Measurements from ENCODE around the gene C12orf42. TPM values are rescaled to one million over a fixed set of nuclear protein-coding genes. Genes with fewer than 3 reads are reported as not detected.

The C12orf42 gene
- total and polyA plus RNA-seq, 10 of the 15 experiments (the other 5 are each of a cell fraction or from before 2014, with no cell fraction given): 1.4 to 7.0 (median 2.4) TPM

- no peak for TF ChIP-seq LARP7 (IDR thresholded peaks at IDR 0.05)
- TF ChIP-seq SREBF2 (IDR thresholded peaks at IDR 0.05; ENCODE audit: low read length): no peak
- TF ChIP-seq, protein P1, sequence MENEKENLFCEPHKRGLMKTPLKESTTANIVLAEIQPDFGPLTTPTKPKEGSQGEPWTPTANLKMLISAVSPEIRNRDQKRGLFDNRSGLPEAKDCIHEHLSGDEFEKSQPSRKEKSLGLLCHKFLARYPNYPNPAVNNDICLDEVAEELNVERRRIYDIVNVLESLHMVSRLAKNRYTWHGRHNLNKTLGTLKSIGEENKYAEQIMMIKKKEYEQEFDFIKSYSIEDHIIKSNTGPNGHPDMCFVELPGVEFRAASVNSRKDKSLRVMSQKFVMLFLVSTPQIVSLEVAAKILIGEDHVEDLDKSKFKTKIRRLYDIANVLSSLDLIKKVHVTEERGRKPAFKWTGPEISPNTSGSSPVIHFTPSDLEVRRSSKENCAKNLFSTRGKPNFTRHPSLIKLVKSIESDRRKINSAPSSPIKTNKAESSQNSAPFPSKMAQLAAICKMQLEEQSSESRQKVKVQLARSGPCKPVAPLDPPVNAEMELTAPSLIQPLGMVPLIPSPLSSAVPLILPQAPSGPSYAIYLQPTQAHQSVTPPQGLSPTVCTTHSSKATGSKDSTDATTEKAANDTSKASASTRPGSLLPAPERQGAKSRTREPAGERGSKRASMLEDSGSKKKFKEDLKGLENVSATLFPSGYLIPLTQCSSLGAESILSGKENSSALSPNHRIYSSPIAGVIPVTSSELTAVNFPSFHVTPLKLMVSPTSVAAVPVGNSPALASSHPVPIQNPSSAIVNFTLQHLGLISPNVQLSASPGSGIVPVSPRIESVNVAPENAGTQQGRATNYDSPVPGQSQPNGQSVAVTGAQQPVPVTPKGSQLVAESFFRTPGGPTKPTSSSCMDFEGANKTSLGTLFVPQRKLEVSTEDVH (IDR thresholded peaks at IDR 0.05; ENCODE audit: low read depth, partially characterized antibody): no peak
- TF ChIP-seq POLR2AphosphoS5 (IDR thresholded peaks at IDR 0.05; ENCODE audit: low read length): no peak
- TF ChIP-seq CHD1 (IDR thresholded peaks at IDR 0.05; ENCODE audit: low read depth, low read length): no peak
- no peak for TF ChIP-seq NFIC (IDR thresholded peaks at IDR 0.05; ENCODE audit: low read depth, low read length)
Observed at GRCh38 chr12:103310546-103311270, 185.1 kb downstream of the C12orf42 start (continued).

DNA sequence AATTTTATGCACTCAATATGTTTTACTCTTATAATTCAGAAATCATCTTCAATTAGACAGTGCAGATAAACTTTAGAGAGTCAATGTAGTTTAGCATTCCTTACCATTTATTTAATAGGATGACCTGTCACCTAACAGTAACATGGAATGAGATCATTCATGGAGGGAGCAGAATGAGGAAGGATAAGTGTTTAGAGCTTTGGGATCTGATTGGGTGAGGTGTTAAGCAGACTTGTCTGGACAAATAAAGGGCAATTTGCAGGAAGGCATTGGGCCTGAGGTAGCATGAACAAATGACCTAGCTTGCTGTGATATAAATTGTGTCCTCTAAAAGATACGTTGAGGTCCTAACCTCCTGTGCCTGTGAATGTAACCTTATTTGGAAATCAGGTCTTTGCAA is 187.4 kb downstream of the C12orf42 start:
- SMC1A ChIA-PET (ENCODE audit: uncharacterized antibody, unreplicated experiment): interaction anchor here (1.1 kb wide), 1 partner anchor 125 kb away, joined by 3 read pairs; no protein-coding TSS in a partner anchor
- no peak for TF ChIP-seq IRF4 (IDR thresholded peaks at IDR 0.05; ENCODE audit: low read depth, low read length)
- TF ChIP-seq HCFC1 (IDR thresholded peaks at IDR 0.05; ENCODE audit: low read length): no peak
- TF ChIP-seq SREBF1 (IDR thresholded peaks at IDR 0.05; ENCODE audit: low read length): no peak
- TF ChIP-seq RCOR1 (conservative IDR thresholded peaks at IDR 0.05; ENCODE audit: low read depth, low read length): no peak
- TF ChIP-seq SRF (IDR thresholded peaks at IDR 0.05; ENCODE audit: low read depth in 2 of 2, low read length in 2 of 2): no peak
- no peak for TF ChIP-seq YY1 (IDR thresholded peaks at IDR 0.05; ENCODE audit: low read depth, low read length)
- TF ChIP-seq NFYB (IDR thresholded peaks at IDR 0.05; ENCODE audit: insufficient read depth, low read depth, low read length): no peak
- TF ChIP-seq, protein P1 (IDR thresholded peaks at IDR 0.05; ENCODE audit: low read depth, partially characterized antibody): no peak

More for the DNA sequence above, 187.4 kb downstream of the C12orf42 start:
- ChIA-PET RAD21 (ENCODE audit: unreplicated experiment) (interaction anchor here (1.2 kb wide), 1 partner anchor 29 kb away, joined by 3 read pairs; no protein-coding TSS in a partner anchor), CTCF (interaction anchor here (1.5 kb wide), 1 partner anchor 360 kb away, joined by 3 read pairs; no protein-coding TSS in a partner anchor), POLR2A (no interaction called here)
- no peak overlapping the region for H3K9ac ChIP-seq (ENCODE audit: control insufficient read depth, insufficient read depth, low read length)
- H3K79me2 ChIP-seq (ENCODE audit: control insufficient read depth, insufficient read depth, low read length): no peaks in the 10 kb centered on the region
- no peak overlapping the region for H2AFZ ChIP-seq (ENCODE audit: control insufficient read depth, low read depth, low read length)
- H4K20me1 ChIP-seq (ENCODE audit: control insufficient read depth, insufficient read depth): no peaks in the 10 kb centered on the region
- H3K27ac ChIP-seq (ENCODE audit: control insufficient read depth, insufficient read depth): no peak overlapping the region
- in situ Hi-C loops (cut with MboI): no loop called here
- DNase-seq (ENCODE audit: low read depth, low spot score) (no peak), FAIRE-seq (no peak), ATAC-seq (no peak)
- intact Hi-C loops (cut with micrococcal nuclease; ENCODE audit: unreplicated experiment): no loop called here
- H3K27me3 ChIP-seq (replicated peaks in 1 of 2; ENCODE audit: control insufficient read depth in 2 of 2, insufficient read depth in 2 of 2, low read length in 1 of 2): no peaks in the 10 kb centered on the region
- H3K36me3 ChIP-seq (ENCODE audit: control insufficient read depth in 2 of 2, insufficient read depth in 2 of 2, low read length in 1 of 2): no peaks in the 10 kb centered on the region
- WGBS (ENCODE audit: insufficient coverage, insufficient replicate concordance, low lambda C conversion rate, missing lambda C conversion rate): 24% methylated on average over 1 of the region's 1 CpG
- no peak overlapping the region for H3K4me3 ChIP-seq
- 0 out of 2 replicates have a peak, but pooled peaks cover 5% of the 10 kb centered on the region for H3K4me1 ChIP-seq (ENCODE audit: control insufficient read depth, insufficient read depth, low read length)
- no peak overlapping the region for H3K4me2 ChIP-seq (ENCODE audit: control insufficient read depth, insufficient read depth)
- no TSS peak for BruUV-seq (replicated peaks)
- no peaks in the 10 kb centered on the region for H3K9me3 ChIP-seq (replicated peaks; ENCODE audit: control insufficient read depth, insufficient read depth, low read length)

Data from GM12878 (cell line).